GM19035 (cell line): ENCODE data around the gene TRMT112.
A peak's percentile ranks its signal among the peaks of the same experiment; 100 is the strongest.
"Not testable (repeated sequence)": the region's sequence is repeated elsewhere in the genome, so short reads cannot be mapped to it uniquely, and the experiment has no call there.

Source experiments
- ATAC-seq: cut with Tn5 transposase; IDR thresholded peaks from one replicate; pipeline ENCODE4 v1.9.1; 2021; ENCODE audit not compliant: unreplicated experiment

The TRMT112 gene

GRCh38 chr11:64331569-64332371 is 14.4 kb upstream of the TRMT112 start:
- ATAC-seq = no peak

GRCh38 chr11:64330888-64331287 is 13.5 kb upstream of the TRMT112 start:
- no peak for ATAC-seq

GRCh38 chr11:64327993-64328392 is 10.6 kb upstream of the TRMT112 start:
- ATAC-seq = no peak

GRCh38 chr11:64327375-64327774 is 10.0 kb upstream of the TRMT112 start:
- ATAC-seq = no peak

GRCh38 chr11:64324692-64325469 is 7.5 kb upstream of the TRMT112 start:
- ATAC-seq = no peak

- ATAC-seq = not testable (repeated sequence)
Observed at GRCh38 chr11:64323984-64324383, 6.6 kb upstream of the TRMT112 start.

- no peak for ATAC-seq
Observed at GRCh38 chr11:64323373-64323772, 6.0 kb upstream of the TRMT112 start.

- no peak for ATAC-seq
Observed at GRCh38 chr11:64322925-64323260, 5.5 kb upstream of the TRMT112 start.

GRCh38 chr11:64321533-64321932 is 4.2 kb upstream of the TRMT112 start:
- no peak for ATAC-seq

GRCh38 chr11:64321026-64321425 is 3.7 kb upstream of the TRMT112 start:
- ATAC-seq = no peak

GRCh38 chr11:64320556-64320955 is 3.2 kb upstream of the TRMT112 start:
- no peak for ATAC-seq

GRCh38 chr11:64318766-64319761 is 1.7 kb upstream of the TRMT112 start:
- ATAC-seq = no peak

- peak; percentile 80 for ATAC-seq
Observed at GRCh38 chr11:64317961-64318765, 804 bp upstream of the TRMT112 start, which contains the start of gene PRDX5. Gene PRDX5, plus strand, starts transcription at chr11:64318121. Its CDS starts 95 bp downstream, at chr11:64318216.

GRCh38 chr11:64316672-64317324 is 561 bp downstream of the TRMT112 start:
- peak; percentile 4 for ATAC-seq

GRCh38 chr11:64315667-64316526 is 1.5 kb downstream of the TRMT112 start:
- ATAC-seq = not testable (repeated sequence)

- no peak for ATAC-seq
Observed at GRCh38 chr11:64314805-64315561, 2.4 kb downstream of the TRMT112 start.

GRCh38 chr11:64314146-64314804 is 3.1 kb downstream of the TRMT112 start:
- ATAC-seq = no peak
